Transverse colon (tissue), 4 donors: Measurements from ENCODE around the gene UTP14A. TPM values are rescaled to one million over a fixed set of nuclear protein-coding genes. Genes with fewer than 3 reads are reported as not detected.

Source experiments
- DNase-seq: peaks from one replicate; pipeline ENCODE4 v3.0.0-alpha.2; 2019
- H3K27ac ChIP-seq, 4 donors: fragments of 200-600 bp; sonication (generic); 2 replicates each; pipeline ENCODE4 v1.5.1; 2016 to 2018; ENCODE audit warnings: inconsistent platforms in 4 of 4
- H3K27me3 ChIP-seq: fragments of 200-600 bp; sonication (generic); 2 replicates; pipeline ENCODE4 v1.5.1; 2017; ENCODE audit warnings: inconsistent platforms
- H3K36me3 ChIP-seq, 4 donors: fragments of 200-600 bp; sonication (generic); 2 replicates each; pipeline ENCODE4 v1.5.1; 2017 to 2019; ENCODE audit warnings: inconsistent platforms in 4 of 4
- H3K4me1 ChIP-seq, 4 donors: fragments of 200-600 bp; sonication (generic); 2 replicates each; pipeline ENCODE4 v1.5.1; 2017 to 2020; ENCODE audit warnings: inconsistent platforms in 4 of 4
- H3K4me3 ChIP-seq, 4 donors: fragments of 200-600 bp; sonication (generic); 1 replicate in 1 of 4; 2 replicates in 3 of 4; pipeline versions ENCODE4 v1.5.1 to v1.6.1; 2017 to 2019; ENCODE audit warnings: inconsistent platforms in 4 of 4
- H3K9me3 ChIP-seq, 2 donors: fragments of 200-600 bp; sonication (generic); 2 replicates each; pipeline ENCODE4 v1.5.1; 2017 to 2019; ENCODE audit warnings: inconsistent platforms in 2 of 2
- POLR2AphosphoS5 ChIP-seq, 3 donors: sonication (generic); formaldehyde crosslinking; IDR thresholded peaks; one replicate each; pipeline ENCODE4 v1.6.1; 2016; ENCODE audit warnings: antibody characterized with exemption in 3 of 3
- WGBS, 2 donors: methylation state at CpG; one replicate each; pipeline ENCODE4 v1.1.5; 2018; ENCODE audit warnings: low coverage in 1 of 2; 5-methylcytosine and 5-hydroxymethylcytosine counted together
- in situ Hi-C, 4 donors: fragments of 200-750 bp; cut with MboI; loops; one replicate each; pipeline versions ENCODE4 v1.15.0 to v1.15.1; 2017; ENCODE audit warnings: low sequenced_read_pairs in 3 of 4, low pct_ligation_motif_present in 1 of 4, low pct_unique_long_range_greater_than_20kb in 1 of 4
- intact Hi-C: fragments of 100-400 bp; cut with DNase I; formaldehyde crosslinking; loops from one replicate; pipeline ENCODE4 v1.15.1; 2023; ENCODE audit warnings: low total_unique reads
- total RNA-seq, 4 donors: library from RNA; depleted of rRNA; stranded (reverse); fragments of >200 nt; gene quantifications; one replicate each; pipeline ENCODE4 v1.1.0, GENCODE V29; 2016

The UTP14A gene
- total RNA-seq, 4 donors from 2014 or later = 7.2 to 14.7 (median 11.4) TPM

- Histone ChIP-seq H3K4me1 (peaks cover 0 to 6% (median 2%) of the 10 kb centered on the region in 4 donors), H3K36me3 (no peaks in the 10 kb centered on the region), H3K4me3 (no peak overlapping the region), H3K27me3 (no peaks in the 10 kb centered on the region), H3K9me3 (no peaks in the 10 kb centered on the region), H3K27ac (no peak overlapping the region)
- in situ Hi-C loops (no loop called here), intact Hi-C loops (no loop called here)
- DNase-seq = no peak
- WGBS, 2 donors = 75% methylated on average over 5 of the region's 5 CpGs; no CpG with 5 or more reads in 1 of the 2 donors
- TF ChIP-seq POLR2AphosphoS5 (IDR thresholded peaks at IDR 0.05) = no peak
Observed at GRCh38 chrX:129976441-129976840, 70.5 kb downstream of the UTP14A start.

Other genes starting within 250 kb of the UTP14A start
- gene XPNPEP2, start 167.2 kb upstream of the UTP14A start, total RNA-seq = 10 to 100 TPM in 3 of 4 donors, 1 to 10 TPM in 1; 3.2 to 52.0 (median 34.1) TPM
- gene SASH3, start 126.2 kb upstream of the UTP14A start, total RNA-seq = 10 to 100 TPM in 2 of 4 donors, 1 to 10 TPM in 2; 1.6 to 20.9 (median 11.1) TPM
- gene ZDHHC9, start 62.3 kb upstream of the UTP14A start, total RNA-seq = 10 to 100 TPM in 3 of 4 donors, 1 to 10 TPM in 1; 9.2 to 60.2 (median 30.7) TPM
- gene BCORL1, start 76.5 kb downstream of the UTP14A start, total RNA-seq = 10 to 100 TPM in 1 of 4 donors, 1 to 10 TPM in 3; 5.6 to 11.6 (median 8.0) TPM
- 10 to 100 TPM; 20.1 to 56.1 (median 44.2) TPM for gene ELF4, start 204.3 kb downstream of the UTP14A start, total RNA-seq